OCI-LY7 (cell line): ENCODE measurements around the gene KRT79.

Experiments
- EZH2phosphoT487 ChIP-seq: fragments of 200-600 bp; sonication (generic); IDR thresholded peaks from 2 replicates; pipeline ENCODE4 v1.6.1; 2018; ENCODE audit warnings: low read depth, borderline replicate concordance, mild to moderate bottlenecking, mixed run types, antibody characterized with exemption, low read length, moderate library complexity, mixed read lengths
- TF ChIP-seq, protein P1 (sequence below): fragments of 200-600 bp; sonication (generic); conservative IDR thresholded peaks from 2 replicates; pipeline ENCODE4 v1.5.1; 2014; ENCODE audit warnings: mild to moderate bottlenecking, antibody characterized with exemption, low read length, moderate library complexity, mixed read lengths

DNA sequence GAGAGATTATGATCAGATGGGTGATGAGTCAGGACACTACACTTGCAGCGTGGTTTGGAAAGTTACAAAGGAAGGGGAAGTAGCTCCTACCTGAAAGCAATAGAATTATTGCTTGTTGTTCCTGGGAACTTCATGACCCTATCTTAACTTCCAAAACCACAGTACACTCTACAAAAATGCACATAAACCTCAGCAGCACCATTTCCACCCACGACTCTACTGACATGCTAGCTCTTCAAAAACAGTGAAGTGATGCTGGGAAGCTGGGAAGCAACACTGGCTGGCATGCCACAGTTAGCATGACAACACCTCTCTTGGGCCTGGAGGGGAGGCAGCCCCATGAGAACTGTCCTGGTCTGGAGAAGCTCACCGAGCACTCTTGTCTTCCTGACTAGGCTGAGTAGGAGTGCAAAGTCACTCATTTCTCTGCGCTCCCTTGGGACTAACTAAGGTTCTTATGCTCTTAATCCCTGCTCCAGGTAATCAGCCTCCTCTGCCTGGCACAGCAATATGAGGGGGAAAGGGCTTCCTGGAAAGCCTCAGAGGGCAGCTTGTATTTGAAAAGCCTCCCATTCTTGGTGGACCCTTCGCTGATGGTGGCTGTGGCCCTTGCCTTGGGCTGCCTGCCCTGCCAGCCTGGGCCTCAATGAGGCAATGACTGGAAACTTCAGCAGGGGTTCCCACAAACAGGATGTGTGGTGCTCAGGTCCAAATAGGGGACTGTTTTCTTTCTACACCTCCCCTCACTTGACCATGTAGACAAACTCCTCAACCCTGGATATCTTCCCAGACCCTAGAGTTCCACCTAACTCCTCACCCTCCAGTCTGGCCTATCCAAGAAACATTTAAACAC lies 39.4 kb downstream of the KRT79 start:
- TF ChIP-seq, protein P1, sequence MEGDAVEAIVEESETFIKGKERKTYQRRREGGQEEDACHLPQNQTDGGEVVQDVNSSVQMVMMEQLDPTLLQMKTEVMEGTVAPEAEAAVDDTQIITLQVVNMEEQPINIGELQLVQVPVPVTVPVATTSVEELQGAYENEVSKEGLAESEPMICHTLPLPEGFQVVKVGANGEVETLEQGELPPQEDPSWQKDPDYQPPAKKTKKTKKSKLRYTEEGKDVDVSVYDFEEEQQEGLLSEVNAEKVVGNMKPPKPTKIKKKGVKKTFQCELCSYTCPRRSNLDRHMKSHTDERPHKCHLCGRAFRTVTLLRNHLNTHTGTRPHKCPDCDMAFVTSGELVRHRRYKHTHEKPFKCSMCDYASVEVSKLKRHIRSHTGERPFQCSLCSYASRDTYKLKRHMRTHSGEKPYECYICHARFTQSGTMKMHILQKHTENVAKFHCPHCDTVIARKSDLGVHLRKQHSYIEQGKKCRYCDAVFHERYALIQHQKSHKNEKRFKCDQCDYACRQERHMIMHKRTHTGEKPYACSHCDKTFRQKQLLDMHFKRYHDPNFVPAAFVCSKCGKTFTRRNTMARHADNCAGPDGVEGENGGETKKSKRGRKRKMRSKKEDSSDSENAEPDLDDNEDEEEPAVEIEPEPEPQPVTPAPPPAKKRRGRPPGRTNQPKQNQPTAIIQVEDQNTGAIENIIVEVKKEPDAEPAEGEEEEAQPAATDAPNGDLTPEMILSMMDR = no peak
- TF ChIP-seq EZH2phosphoT487 = no peak
